ENCODE measurements around the gene LKAAEAR1. TPM values are rescaled to one million over a fixed set of nuclear protein-coding genes. Genes with fewer than 3 reads are reported as not detected.
A peak's percentile ranks its signal among the peaks of the same experiment; 100 is the strongest.
"Not testable (repeated sequence)": the region's sequence is repeated elsewhere in the genome, so short reads cannot be mapped to it uniquely, and the experiment has no call there.

LKAAEAR1 gene
- total and polyA plus RNA-seq, 12 donors = 0.12 TPM; not detected in 11

GRCh38 chr20:64091770-64092169 is 7.6 kb upstream of the LKAAEAR1 start:
- Histone ChIP-seq H3K36me3 (no peaks in the 10 kb centered on the region), H3K27ac (no peak overlapping the region), H3K27me3 (peaks cover 0 to 22% (median 12%) of the 10 kb centered on the region in 7 donors), H3K4me3 (no peak overlapping the region), H3K4me1 (no peaks in the 10 kb centered on the region), H3K9me3 (peaks cover 0 to 3% (median 0%) of the 10 kb centered on the region in 11 donors)
- intact Hi-C loops (cut with DNase I) = no loop called here
- ATAC-seq = no peak
- no peak for DNase-seq
- TF ChIP-seq CTCF (IDR thresholded peaks at IDR 0.05) = no peak
- WGBS, 2 donors = 17 to 25% methylated on average over 16 of the region's 16 CpGs

- Histone ChIP-seq H3K9me3 (peaks cover 0 to 3% (median 0%) of the 10 kb centered on the region in 11 donors), H3K27ac (no peak overlapping the region), H3K4me3 (no peak overlapping the region), H3K36me3 (no peaks in the 10 kb centered on the region), H3K27me3 (peaks cover 0 to 26% (median 11%) of the 10 kb centered on the region in 7 donors), H3K4me1 (no peaks in the 10 kb centered on the region)
- DNase-seq (no peak), ATAC-seq (no peak)
- intact Hi-C loops (cut with DNase I) = no loop called here
- no peak for TF ChIP-seq CTCF (IDR thresholded peaks at IDR 0.05)
- WGBS, 2 donors = 72 to 74% methylated on average over 19 of the region's 19 CpGs
Measured at GRCh38 chr20:64091340-64091739, 7.1 kb upstream of the LKAAEAR1 start.

- no peak for TF ChIP-seq CTCF (IDR thresholded peaks at IDR 0.05)
- intact Hi-C loops (cut with DNase I) = no loop called here
- no peak overlapping the region for H3K4me3 ChIP-seq
- WGBS, 2 donors = 55 to 58% methylated on average over 10 of the region's 10 CpGs
- no peak for DNase-seq
- peak in 1 of 8 donors; percentile 14 for ATAC-seq
- H3K4me1 ChIP-seq = no peaks in the 10 kb centered on the region
- no peaks in the 10 kb centered on the region for H3K36me3 ChIP-seq
- peaks cover 0 to 3% (median 0%) of the 10 kb centered on the region in 11 donors for H3K9me3 ChIP-seq
- H3K27ac ChIP-seq = no peak overlapping the region
- H3K27me3 ChIP-seq = peaks cover 0 to 27% (median 16%) of the 10 kb centered on the region in 7 donors
Measured at GRCh38 chr20:64090165-64090564, 6.0 kb upstream of the LKAAEAR1 start.

GRCh38 chr20:64088586-64088985 is 4.4 kb upstream of the LKAAEAR1 start:
- Histone ChIP-seq H3K4me1 (peaks cover 0 to 13% (median 8%) of the 10 kb centered on the region in 9 donors), H3K27me3 (peaks cover 0 to 42% (median 30%) of the 10 kb centered on the region in 7 donors)
- H3K27ac ChIP-seq; H3K9me3 ChIP-seq; H3K36me3 ChIP-seq; intact Hi-C loops (cut with DNase I); ATAC-seq; DNase-seq; H3K4me3 ChIP-seq: not testable (repeated sequence)

- H3K27ac ChIP-seq; H3K9me3 ChIP-seq; intact Hi-C loops (cut with DNase I); H3K4me3 ChIP-seq; ATAC-seq; H3K36me3 ChIP-seq; DNase-seq: not testable (repeated sequence)
- 92 to 97% methylated on average over 6 of the region's 36 CpGs for WGBS, 2 donors
- Histone ChIP-seq H3K4me1 (peaks cover 6 to 23% (median 16%) of the 10 kb centered on the region in 9 donors), H3K27me3 (peaks cover 0 to 42% (median 30%) of the 10 kb centered on the region in 7 donors)
Measured at GRCh38 chr20:64087226-64087825, 3.1 kb upstream of the LKAAEAR1 start.

All from heart right ventricle (tissue), 16 donors.